Epithelial cell of proximal tubule (primary cell): ENCODE data around the gene FAM120A. TPM values are rescaled to one million over a fixed set of nuclear protein-coding genes. Genes with fewer than 3 reads are reported as not detected.
"Not testable (repeated sequence)": the region's sequence is repeated elsewhere in the genome, so short reads cannot be mapped to it uniquely, and the experiment has no call there.

Experiments used
- DNase-seq: peaks from one replicate; pipeline ENCODE4 v3.0.0-alpha.2; 2011; ENCODE audit warnings: low read depth
- H3K4me3 ChIP-seq: 2 replicates; pipeline ENCODE4 v1.5.1; 2011; ENCODE audit warnings: low read depth, mild to moderate bottlenecking, low read length
- CTCF ChIP-seq: conservative IDR thresholded peaks from 2 replicates; pipeline ENCODE4 v1.5.1; 2012; ENCODE audit warnings: low read depth, mild to moderate bottlenecking, low read length
- total RNA-seq: library from RNA; depleted of rRNA; stranded (reverse); fragments of >200 nt; gene quantifications from 2 replicates; pipeline ENCODE4 v1.2.3, GENCODE V29; 2015

FAM120A gene
- total RNA-seq, 1 donor from 2014 or later, result 71.0 TPM

DNA sequence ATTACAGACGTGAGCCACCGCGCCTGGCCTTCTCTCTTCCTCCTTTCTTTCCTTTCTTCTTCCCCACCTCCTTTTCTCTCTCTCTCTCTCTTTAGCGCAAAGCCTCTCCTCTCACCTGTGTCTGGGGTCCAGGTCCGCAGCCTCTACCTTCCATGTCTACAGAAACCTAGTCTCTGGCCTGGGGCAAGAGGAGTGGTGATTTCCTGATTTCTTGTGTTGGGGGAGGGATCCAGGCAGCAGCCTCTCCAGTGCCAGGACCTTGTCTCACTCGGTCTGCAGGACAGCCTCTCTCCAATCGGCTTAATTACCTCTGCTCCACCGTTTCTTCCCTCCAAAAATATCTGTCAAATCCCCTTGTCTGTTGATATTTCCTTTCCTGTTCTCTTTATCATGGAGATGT is 16.1 kb upstream of the FAM120A start:
- no peak overlapping the region for H3K4me3 ChIP-seq
- TF ChIP-seq CTCF, result no peak
- no peak for DNase-seq

GRCh38 chr9:93436218-93436617 is 15.3 kb upstream of the FAM120A start:
- DNase-seq, result no peak
- no peak overlapping the region for H3K4me3 ChIP-seq
- TF ChIP-seq CTCF, result no peak

- no peak overlapping the region for H3K4me3 ChIP-seq
- DNase-seq, result no peak
- TF ChIP-seq CTCF, result no peak
Measured at GRCh38 chr9:93436655-93437407, 14.7 kb upstream of the FAM120A start.

- TF ChIP-seq CTCF, result no peak
- H3K4me3 ChIP-seq, result no peak overlapping the region
- DNase-seq, result no peak
Measured at GRCh38 chr9:93437996-93438395, 13.5 kb upstream of the FAM120A start.

GRCh38 chr9:93439301-93439700 is 12.2 kb upstream of the FAM120A start:
- H3K4me3 ChIP-seq, DNase-seq: not testable (repeated sequence)

GRCh38 chr9:93440896-93441580 is 10.4 kb upstream of the FAM120A start:
- no peak for TF ChIP-seq CTCF
- no peak overlapping the region for H3K4me3 ChIP-seq
- DNase-seq, result no peak

DNA sequence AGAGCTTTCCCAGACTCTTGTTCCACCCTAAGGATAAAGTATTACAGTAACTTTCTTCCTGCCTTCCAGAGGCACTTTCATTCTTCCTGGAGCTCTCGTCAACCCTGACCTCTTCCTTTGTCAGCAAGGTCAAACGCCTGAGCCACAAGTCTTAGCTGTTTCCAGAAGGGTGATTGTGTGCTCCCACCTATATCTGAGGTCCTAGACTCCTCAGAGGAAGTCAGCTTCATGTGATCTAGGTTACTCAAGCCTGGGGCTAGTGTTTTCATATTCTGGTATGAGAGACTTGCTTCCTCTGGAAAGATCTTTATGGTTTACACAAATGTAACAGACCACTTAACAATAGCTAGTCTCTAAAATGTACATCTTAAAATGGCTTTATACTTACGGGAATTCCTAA is 5.4 kb upstream of the FAM120A start:
- no peak for TF ChIP-seq CTCF
- H3K4me3 ChIP-seq, result no peak overlapping the region
- DNase-seq, result no peak
